MCF 10A (cell line): Measurements from ENCODE around the gene ACYP2. TPM values are rescaled to one million over a fixed set of nuclear protein-coding genes. Genes with fewer than 3 reads are reported as not detected.
"Not testable (repeated sequence)": the region's sequence is repeated elsewhere in the genome, so short reads cannot be mapped to it uniquely, and the experiment has no call there.

Experiments
- BruUV-seq: library from RNA; stranded (reverse); fragments of 400-500 nt; replicated peaks from 2 replicates; lab custom pipeline; 2021; lab: Mats Ljungman, UMichigan
- CTCF ChIA-PET: fragments of 300-600 bp; sonication (Branson Sonifier 250); formaldehyde crosslinking; extraction: SDS; loops from one replicate; lab custom pipeline; 2021; ENCODE audit warnings: antibody characterized with exemption, inconsistent platforms; lab: Yijun Ruan, JAX
- POLR2A ChIA-PET: fragments of 300-600, 350-650 bp; sonication (Branson Sonifier 250); formaldehyde crosslinking; extraction: SDS; loops from one replicate; lab custom pipeline; 2020; ENCODE audit warnings: antibody characterized with exemption, inconsistent platforms; lab: Yijun Ruan, JAX
- DNase-seq: peaks from one replicate; pipeline ENCODE4 v3.0.0-alpha.2; 2018; ENCODE audit not compliant: unreplicated experiment
- H3K27ac Mint-ChIP-seq: one replicate; pipeline ENCODE4 v1.8.0; 2022; ENCODE audit warnings: mild to moderate bottlenecking, low read depth, mixed read lengths; ENCODE audit not compliant: unreplicated experiment
- H3K27me3 Mint-ChIP-seq: one replicate; pipeline ENCODE4 v1.8.0; 2022; ENCODE audit warnings: mixed read lengths; ENCODE audit not compliant: insufficient read depth, unreplicated experiment
- H3K36me3 Mint-ChIP-seq: one replicate; pipeline ENCODE4 v1.8.0; 2022; ENCODE audit warnings: mild to moderate bottlenecking, moderate library complexity, mixed read lengths; ENCODE audit not compliant: insufficient read depth, unreplicated experiment
- H3K4me1 Mint-ChIP-seq: one replicate; pipeline ENCODE4 v1.8.0; 2022; ENCODE audit warnings: mixed read lengths; ENCODE audit not compliant: insufficient read depth, unreplicated experiment
- H3K4me3 Mint-ChIP-seq: one replicate; pipeline ENCODE4 v1.8.0; 2022; ENCODE audit warnings: mild to moderate bottlenecking, moderate library complexity, mixed read lengths; ENCODE audit not compliant: unreplicated experiment
- H3K9me3 Mint-ChIP-seq: one replicate; pipeline ENCODE4 v1.8.0; 2022; ENCODE audit warnings: mixed read lengths; ENCODE audit not compliant: unreplicated experiment
- intact Hi-C: fragments of 100-400 bp; cut with micrococcal nuclease; formaldehyde crosslinking; loops from 2 replicates; pipeline ENCODE4 v1.14.1; 2022
- total RNA-seq: library from RNA; stranded (reverse); gene quantifications from 2 replicates; pipeline ENCODE4 v1.2.3, GENCODE V29; 2022
- TF ChIP-seq, protein P1 (sequence below): fragments of 200-600 bp; IDR thresholded peaks from one replicate; pipeline ENCODE4 v1.8.0; 2022; ENCODE audit warnings: antibody characterized with exemption, mild to moderate bottlenecking; ENCODE audit not compliant: unreplicated experiment

The ACYP2 gene
- total RNA-seq, 1 experiment from 2014 or later: 14.3 TPM

GRCh38 chr2:54088191-54088634, 27.2 kb upstream of the ACYP2 start:
- Mint-ChIP-seq H3K4me1 (no peaks in the 10 kb centered on the region), H3K4me3 (no peak overlapping the region), H3K36me3 (no peaks in the 10 kb centered on the region), H3K9me3 (no peaks in the 10 kb centered on the region), H3K27me3 (no peaks in the 10 kb centered on the region), H3K27ac (no peak overlapping the region)
- CTCF ChIA-PET: interaction anchor here (0.9 kb wide), 1 partner anchor 15 kb away, joined by 3 read pairs; no protein-coding TSS in a partner anchor
- POLR2A ChIA-PET: interaction anchor here (1.1 to 1.2 kb wide), 2 partner anchors 11 to 17 kb away, joined by 3 to 4 read pairs; no protein-coding TSS in a partner anchor
- no peak for DNase-seq
- TF ChIP-seq, protein P1, sequence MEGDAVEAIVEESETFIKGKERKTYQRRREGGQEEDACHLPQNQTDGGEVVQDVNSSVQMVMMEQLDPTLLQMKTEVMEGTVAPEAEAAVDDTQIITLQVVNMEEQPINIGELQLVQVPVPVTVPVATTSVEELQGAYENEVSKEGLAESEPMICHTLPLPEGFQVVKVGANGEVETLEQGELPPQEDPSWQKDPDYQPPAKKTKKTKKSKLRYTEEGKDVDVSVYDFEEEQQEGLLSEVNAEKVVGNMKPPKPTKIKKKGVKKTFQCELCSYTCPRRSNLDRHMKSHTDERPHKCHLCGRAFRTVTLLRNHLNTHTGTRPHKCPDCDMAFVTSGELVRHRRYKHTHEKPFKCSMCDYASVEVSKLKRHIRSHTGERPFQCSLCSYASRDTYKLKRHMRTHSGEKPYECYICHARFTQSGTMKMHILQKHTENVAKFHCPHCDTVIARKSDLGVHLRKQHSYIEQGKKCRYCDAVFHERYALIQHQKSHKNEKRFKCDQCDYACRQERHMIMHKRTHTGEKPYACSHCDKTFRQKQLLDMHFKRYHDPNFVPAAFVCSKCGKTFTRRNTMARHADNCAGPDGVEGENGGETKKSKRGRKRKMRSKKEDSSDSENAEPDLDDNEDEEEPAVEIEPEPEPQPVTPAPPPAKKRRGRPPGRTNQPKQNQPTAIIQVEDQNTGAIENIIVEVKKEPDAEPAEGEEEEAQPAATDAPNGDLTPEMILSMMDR: no peak
- no TSS peak for BruUV-seq
- intact Hi-C loops: loop anchor here (10.0 kb wide), 1 partner anchor 173 kb away; no protein-coding TSS in a partner anchor

- intact Hi-C loops: loop anchor here (10.0 kb wide), 1 partner anchor 174 kb away; no protein-coding TSS in a partner anchor
- H3K27ac Mint-ChIP-seq: no peak overlapping the region
- no TSS peak for BruUV-seq
- H3K4me3 Mint-ChIP-seq: no peak overlapping the region
- no peak for DNase-seq
- H3K27me3 Mint-ChIP-seq: no peaks in the 10 kb centered on the region
- H3K9me3 Mint-ChIP-seq: no peaks in the 10 kb centered on the region
- TF ChIP-seq, protein P1: no peak
- no peaks in the 10 kb centered on the region for H3K4me1 Mint-ChIP-seq
- H3K36me3 Mint-ChIP-seq: no peaks in the 10 kb centered on the region
- CTCF ChIA-PET: interaction anchor here (0.8 to 0.9 kb wide), 2 partner anchors 12 to 15 kb away, joined by 3 read pairs; no protein-coding TSS in a partner anchor
- POLR2A ChIA-PET: interaction anchor here (1.1 to 1.2 kb wide), 2 partner anchors 12 to 17 kb away, joined by 3 to 4 read pairs; no protein-coding TSS in a partner anchor
Observed at GRCh38 chr2:54088719-54089118, 26.7 kb upstream of the ACYP2 start.

DNA sequence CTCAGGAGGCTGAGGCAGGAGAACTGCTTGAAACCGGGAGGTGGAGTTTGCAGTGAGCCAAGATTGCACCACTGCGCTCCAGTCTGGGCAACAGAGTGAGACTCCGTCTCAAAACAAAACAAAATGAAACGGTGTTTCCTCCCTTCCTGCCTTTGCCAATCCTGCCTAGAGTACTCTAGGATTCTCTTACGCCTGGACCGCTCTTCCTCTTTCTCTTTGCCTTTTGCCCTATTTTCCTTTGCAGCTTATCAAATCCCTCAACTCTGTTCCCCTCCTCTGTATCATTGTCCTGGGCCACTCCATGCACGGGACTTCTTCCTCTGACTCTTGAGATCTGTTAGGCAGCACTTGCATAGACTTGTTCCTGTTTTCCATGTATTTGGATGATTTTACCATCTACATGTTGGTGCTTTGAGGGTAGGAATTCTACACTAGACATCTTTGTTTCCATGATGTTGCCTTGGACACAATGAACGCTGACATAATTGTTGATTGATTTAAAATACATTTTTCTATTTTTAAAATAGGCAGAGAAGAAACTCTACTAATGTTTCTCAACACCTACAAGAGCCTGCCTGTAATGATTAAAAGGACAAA, 24.8 kb upstream of the ACYP2 start:
- no peaks in the 10 kb centered on the region for H3K27me3 Mint-ChIP-seq
- no peak overlapping the region for H3K4me3 Mint-ChIP-seq
- ChIA-PET POLR2A (no interaction called here), CTCF (no interaction called here)
- BruUV-seq: no TSS peak
- intact Hi-C loops: no loop called here
- TF ChIP-seq, protein P1: no peak
- H3K27ac Mint-ChIP-seq: no peak overlapping the region
- H3K9me3 Mint-ChIP-seq: no peaks in the 10 kb centered on the region
- no peak for DNase-seq
- no peaks in the 10 kb centered on the region for H3K4me1 Mint-ChIP-seq
- no peaks in the 10 kb centered on the region for H3K36me3 Mint-ChIP-seq

DNA sequence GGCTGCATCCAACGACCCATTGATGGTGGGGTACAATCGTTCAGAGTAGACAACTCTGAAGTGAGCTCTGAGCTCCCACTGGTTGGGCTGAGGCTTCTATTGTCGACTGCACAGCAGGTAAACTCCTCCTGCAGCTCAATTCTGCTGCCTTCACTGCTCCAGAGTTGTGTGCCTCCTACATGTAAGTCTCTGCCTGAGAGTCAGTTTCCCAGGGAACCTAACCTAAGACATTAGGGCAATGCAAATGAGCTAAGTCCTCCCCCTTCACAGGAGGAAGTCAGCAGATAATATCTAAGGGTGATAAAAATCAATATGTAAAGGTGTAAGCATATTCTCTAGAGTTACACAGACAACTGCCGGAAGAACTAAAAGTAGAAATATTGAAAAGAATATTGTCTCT, 22.5 kb upstream of the ACYP2 start:
- Mint-ChIP-seq H3K4me3 (no peak overlapping the region), H3K27me3 (no peaks in the 10 kb centered on the region), H3K36me3 (no peaks in the 10 kb centered on the region), H3K27ac (no peak overlapping the region), H3K9me3 (no peaks in the 10 kb centered on the region), H3K4me1 (no peaks in the 10 kb centered on the region)
- POLR2A ChIA-PET: interaction anchor here (0.9 to 1.0 kb wide), 3 partner anchors 11 to 122 kb away, joined by 3 to 4 read pairs (median 3); partner anchors contain the start of gene PSME4
- CTCF ChIA-PET: interaction anchor here (0.8 to 1.3 kb wide), 3 partner anchors 10 to 15 kb away, joined by 3 to 6 read pairs (median 4); no protein-coding TSS in a partner anchor
- no peak for DNase-seq
- intact Hi-C loops: no loop called here
- BruUV-seq: no TSS peak
- TF ChIP-seq, protein P1: no peak

DNA sequence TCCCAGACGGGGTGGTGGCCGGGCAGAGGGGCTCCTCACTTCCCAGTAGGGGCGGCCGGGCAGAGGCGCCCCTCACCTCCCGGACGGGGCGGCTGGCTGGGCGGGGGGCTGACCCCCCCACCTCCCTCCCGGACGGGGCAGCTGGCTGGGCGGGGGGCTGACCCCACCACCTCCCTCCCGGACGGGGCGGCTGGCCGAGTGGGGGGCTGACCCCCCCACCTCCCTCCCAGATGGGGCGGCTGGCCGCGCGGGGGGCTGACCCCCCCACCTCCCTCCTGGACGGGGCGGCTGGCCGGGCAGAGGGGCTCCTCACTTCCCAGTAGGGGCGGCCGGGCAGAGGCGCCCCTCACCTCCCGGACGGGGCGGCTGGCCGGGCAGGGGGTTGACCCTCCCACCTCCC, 20.0 kb upstream of the ACYP2 start:
- intact Hi-C loops, CTCF ChIA-PET, H3K27me3 Mint-ChIP-seq, H3K4me3 Mint-ChIP-seq, H3K4me1 Mint-ChIP-seq, H3K9me3 Mint-ChIP-seq, POLR2A ChIA-PET, H3K36me3 Mint-ChIP-seq, DNase-seq, H3K27ac Mint-ChIP-seq, BruUV-seq: not testable (repeated sequence)

- BruUV-seq, H3K27me3 Mint-ChIP-seq, H3K36me3 Mint-ChIP-seq, POLR2A ChIA-PET, intact Hi-C loops, H3K9me3 Mint-ChIP-seq, H3K4me1 Mint-ChIP-seq, H3K27ac Mint-ChIP-seq, CTCF ChIA-PET, DNase-seq, H3K4me3 Mint-ChIP-seq: not testable (repeated sequence)
Observed at GRCh38 chr2:54096141-54096540, 19.3 kb upstream of the ACYP2 start.
